22Rv1 (cell line): Measurements from ENCODE around the gene ARMC9.

Experiments
- ZFX ChIP-seq: fragments of 450-650 bp; IDR thresholded peaks from 2 replicates; pipeline ENCODE4 v1.6.1; 2017; ENCODE audit warnings: antibody characterized with exemption, borderline replicate concordance
- TF ChIP-seq, protein P1 (sequence below): fragments of 450-650 bp; IDR thresholded peaks from 2 replicates; pipeline ENCODE4 v1.5.1; 2017; ENCODE audit warnings: mild to moderate bottlenecking

- TF ChIP-seq, protein P1, sequence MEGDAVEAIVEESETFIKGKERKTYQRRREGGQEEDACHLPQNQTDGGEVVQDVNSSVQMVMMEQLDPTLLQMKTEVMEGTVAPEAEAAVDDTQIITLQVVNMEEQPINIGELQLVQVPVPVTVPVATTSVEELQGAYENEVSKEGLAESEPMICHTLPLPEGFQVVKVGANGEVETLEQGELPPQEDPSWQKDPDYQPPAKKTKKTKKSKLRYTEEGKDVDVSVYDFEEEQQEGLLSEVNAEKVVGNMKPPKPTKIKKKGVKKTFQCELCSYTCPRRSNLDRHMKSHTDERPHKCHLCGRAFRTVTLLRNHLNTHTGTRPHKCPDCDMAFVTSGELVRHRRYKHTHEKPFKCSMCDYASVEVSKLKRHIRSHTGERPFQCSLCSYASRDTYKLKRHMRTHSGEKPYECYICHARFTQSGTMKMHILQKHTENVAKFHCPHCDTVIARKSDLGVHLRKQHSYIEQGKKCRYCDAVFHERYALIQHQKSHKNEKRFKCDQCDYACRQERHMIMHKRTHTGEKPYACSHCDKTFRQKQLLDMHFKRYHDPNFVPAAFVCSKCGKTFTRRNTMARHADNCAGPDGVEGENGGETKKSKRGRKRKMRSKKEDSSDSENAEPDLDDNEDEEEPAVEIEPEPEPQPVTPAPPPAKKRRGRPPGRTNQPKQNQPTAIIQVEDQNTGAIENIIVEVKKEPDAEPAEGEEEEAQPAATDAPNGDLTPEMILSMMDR = no peak
- no peak for TF ChIP-seq ZFX
These were observed 82.4 kb downstream of the ARMC9 start for GRCh38 chr2:231280846-231281245.
